Measurements from ENCODE around the gene KIF22.
"Not testable (repeated sequence)": the region's sequence is repeated elsewhere in the genome, so short reads cannot be mapped to it uniquely, and the experiment has no call there.

The KIF22 gene

DNA sequence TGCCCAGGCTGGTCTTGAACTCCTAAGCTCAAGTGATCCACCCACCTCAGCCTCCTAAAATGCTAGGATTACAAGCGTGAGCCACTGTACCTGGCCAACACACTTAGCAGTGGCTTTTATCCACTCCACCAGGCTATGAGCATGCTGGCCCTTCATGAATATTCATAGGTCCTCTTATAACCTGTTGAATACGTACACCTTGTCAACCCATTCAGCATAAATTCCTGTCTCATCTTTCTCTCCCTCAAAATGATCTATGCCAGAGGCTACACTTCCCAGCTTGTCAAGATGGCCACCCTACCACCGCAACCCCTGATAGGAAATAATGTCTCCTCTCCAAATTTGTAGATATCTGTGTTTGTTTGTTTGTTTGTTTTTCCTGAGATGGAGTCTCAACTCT, 23.5 kb upstream of the KIF22 start:
- FAIRE-seq = no peak

GRCh38 chr16:29769507-29769906, 21.0 kb upstream of the KIF22 start:
- FAIRE-seq = no peak

DNA sequence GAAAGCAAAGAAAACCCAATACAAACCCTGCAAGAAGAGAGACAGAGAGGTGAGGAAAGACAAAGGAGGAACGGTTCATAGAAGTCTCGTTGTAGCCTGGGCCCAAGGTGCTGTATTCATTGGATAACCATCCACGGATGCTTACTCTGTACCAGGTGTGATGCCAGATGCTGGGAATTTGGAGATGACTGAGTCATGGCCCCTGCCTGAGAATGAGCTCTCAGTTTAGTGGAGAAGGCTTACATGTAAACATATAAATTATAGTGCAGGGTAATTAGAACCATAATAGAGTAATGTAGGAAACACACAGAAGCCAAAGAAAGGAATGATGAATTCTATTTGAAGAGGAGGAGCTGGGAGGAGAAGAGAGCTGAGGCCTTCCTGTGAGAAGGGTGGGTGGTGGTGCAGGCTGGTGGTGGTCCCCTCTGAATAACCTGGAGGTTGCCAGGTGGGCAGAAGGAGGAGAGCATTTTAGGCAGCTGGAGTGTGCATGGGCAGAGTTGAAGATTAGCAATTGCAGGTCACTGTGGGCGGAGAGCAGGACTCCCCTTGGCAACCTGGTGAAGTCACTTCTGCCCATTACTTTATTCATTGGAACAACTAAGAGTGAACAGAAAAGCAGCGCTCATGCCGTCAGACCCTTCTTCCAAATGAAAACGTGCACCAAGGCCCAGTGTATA, 20.2 kb upstream of the KIF22 start:
- no peak for FAIRE-seq

- not testable (repeated sequence) for FAIRE-seq
These were observed 18.2 kb upstream of the KIF22 start for GRCh38 chr16:29772330-29772729.

- FAIRE-seq = no peak
These were observed 15.8 kb upstream of the KIF22 start for GRCh38 chr16:29774730-29775129.

DNA sequence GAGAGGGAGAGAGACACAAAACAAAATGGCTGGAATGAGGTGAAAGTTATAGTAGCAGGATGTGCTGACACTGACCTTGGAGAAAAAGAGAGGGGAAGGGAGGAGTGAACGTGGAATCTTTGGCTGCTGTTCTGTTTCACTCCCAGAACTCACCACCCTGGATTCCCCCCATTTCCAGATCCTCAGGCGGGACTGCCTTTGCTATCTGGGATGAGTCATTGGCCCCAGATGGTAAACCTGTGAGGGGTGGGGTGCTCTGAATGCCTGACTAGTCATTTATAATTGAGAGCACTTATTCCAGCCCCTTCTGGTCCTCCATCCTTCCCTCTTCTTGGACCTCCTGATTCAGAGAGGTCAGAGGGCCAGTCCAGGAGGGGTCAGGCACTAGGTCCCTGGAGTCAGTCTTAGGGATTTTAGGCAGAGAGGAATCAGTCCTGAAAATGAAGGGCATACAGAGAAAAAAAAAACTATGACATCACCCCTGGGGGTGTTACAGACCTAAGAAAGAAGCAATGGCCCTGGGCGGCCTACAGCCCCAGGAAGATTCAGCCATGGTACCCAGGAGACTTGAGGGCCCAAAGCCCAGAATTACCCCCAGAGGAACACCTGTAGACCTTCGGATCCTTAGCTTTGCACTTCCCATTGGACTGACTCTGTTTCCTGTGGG, 14.7 kb upstream of the KIF22 start:
- FAIRE-seq = no peak

GRCh38 chr16:29777576-29778350, 12.8 kb upstream of the KIF22 start, which contains the start of gene ZG16:
ZG16 (plus strand) TSS chr16:29778256; CDS start chr16:29779267, 1,011 bp downstream.
- FAIRE-seq = no peak

DNA sequence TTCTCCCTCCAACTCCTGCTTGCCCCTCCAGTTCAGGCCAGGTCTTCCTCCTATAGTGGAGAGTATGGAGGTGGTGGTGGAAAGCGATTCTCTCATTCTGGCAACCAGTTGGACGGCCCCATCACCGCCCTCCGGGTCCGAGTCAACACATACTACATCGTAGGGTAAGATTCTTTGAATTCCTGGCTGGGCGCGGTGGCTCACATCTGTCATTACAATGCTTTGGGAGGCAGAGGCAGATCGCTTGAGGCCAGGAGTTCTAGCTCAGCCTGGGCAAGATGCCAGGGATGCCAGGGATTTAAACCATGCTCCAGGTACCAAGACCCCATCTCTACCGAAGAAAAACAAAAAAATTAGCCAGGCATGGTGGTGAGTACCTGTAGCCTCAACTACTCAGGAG, 11.1 kb upstream of the KIF22 start:
- FAIRE-seq = no peak

DNA sequence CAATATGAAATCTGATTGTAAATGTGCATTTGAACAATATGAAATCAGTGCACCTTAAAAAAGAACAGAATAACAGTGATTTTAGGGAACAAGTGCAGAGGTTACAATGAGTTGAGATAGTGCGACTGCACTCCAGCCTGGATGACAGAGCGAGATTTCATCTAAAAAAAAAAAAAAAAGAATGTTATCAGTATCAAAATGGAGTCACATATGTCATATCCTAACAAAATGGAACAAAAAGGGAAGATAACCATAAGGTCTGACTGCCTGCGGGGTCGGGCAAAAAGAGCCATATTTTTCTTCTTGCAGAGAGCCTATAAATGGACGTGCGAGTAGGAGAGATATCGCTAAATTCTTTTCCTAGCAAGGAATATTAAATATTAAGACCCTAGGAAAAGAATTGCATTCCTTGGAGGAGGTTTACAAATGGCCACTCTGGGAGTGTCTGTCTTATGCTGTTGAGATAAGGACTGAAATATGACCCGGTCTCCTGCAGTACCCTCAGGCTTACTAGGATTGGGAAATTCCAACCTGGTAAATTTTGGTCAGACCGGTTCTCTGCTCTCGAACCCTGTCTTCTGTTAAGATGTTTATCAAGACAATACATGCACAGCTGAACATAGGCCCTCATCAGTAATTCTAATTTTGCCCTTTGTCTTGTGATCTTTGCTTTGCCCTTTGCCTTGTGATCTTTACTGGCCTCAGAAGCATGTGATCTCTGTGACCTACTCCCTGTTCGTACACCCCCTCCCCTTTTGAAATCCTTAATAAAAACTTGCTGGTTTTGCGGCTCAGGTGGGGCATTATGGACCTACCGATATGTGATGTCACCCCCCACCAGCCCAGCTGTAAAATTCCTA, 7.2 kb upstream of the KIF22 start:
- not testable (repeated sequence) for FAIRE-seq

DNA sequence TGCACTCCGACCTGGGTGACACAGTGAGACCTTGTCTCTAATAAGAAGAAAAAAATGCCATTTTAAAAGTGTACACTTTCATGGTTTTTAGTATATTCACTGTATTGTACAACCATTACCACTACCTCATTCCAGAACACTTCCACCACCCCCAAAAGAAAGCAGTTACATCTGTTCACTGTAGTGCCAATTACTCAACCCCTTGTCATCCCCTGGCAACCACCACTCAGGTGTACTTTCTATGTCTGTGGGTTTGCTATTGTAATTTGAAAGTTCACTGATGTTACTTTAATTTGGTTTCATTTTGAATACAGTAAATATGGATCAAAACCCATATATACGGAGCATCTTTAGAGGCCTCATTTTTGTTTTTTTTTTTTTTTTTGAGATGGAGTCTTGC, 6.4 kb upstream of the KIF22 start:
- no peak for FAIRE-seq

GRCh38 chr16:29784901-29785500, 5.5 kb upstream of the KIF22 start:
- FAIRE-seq = no peak

DNA sequence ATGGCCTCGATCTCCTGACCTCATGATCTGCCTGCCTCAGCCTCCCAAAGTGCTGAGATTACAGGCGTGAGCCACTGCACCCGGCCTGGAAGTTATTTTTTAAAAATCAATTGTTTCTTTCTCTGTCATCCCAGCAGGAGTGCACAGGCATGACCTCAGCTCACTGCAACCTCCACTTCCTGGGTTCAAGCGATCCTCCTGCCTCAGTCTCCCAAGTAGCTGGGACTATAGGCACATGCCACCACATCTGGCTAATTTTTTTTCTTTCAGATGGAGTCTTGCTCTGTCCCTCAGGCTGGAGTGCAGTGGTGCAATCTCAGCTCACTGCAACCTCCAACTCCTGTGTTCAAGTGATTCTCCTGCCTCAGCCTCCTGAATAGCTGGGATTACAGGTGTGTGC, 3.4 kb upstream of the KIF22 start:
- not testable (repeated sequence) for FAIRE-seq

- FAIRE-seq = no peak
These were observed 772 bp upstream of the KIF22 start for GRCh38 chr16:29789775-29790182.

- FAIRE-seq = no peak
These were observed 646 bp downstream of the KIF22 start for GRCh38 chr16:29790949-29791844.

DNA sequence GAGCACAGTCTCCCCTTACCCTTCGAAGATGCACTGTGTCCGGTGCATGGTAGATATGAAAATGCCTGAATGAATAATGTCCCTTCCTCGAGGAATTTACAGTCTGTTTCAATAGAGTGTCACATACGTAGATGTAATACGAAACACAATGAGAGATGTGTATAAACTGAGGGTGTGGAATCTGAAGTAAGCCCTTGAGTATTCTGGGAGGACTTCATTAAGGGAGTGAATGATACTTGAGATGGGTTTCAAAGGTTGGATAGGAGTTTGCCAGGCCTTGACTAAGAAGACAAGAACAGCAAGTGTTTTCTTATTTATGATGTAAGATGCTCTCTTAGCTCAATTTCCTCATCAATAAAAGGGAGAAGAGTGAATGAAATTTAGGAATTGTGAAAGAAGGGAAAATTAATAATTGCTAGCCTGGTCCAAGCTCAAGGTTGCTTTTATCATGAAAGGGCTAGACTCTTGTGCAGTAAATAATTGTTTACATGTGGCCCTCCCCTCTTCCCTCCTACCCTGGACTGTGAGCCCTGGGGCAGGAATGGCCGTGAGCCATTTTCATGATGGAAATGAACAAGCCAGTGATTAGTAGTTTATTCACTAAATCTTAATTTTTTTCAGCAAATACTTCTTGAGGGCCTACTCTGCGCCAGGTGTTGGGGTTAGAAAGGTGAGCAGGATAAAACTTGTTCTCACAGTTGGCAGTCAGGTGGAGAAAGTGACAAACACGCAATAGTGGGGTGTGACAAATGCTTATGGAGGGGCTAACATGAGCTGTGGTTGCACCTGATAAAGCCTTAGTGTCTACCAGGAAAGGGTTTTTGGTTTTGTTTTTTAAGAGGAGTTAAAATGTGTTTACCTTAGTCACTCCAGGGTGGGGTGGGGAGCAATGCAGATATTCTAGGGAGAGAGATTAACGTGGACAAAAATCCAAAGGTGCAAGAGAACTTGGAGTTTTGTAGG, 1.6 kb downstream of the KIF22 start:
- FAIRE-seq = no peak

DNA sequence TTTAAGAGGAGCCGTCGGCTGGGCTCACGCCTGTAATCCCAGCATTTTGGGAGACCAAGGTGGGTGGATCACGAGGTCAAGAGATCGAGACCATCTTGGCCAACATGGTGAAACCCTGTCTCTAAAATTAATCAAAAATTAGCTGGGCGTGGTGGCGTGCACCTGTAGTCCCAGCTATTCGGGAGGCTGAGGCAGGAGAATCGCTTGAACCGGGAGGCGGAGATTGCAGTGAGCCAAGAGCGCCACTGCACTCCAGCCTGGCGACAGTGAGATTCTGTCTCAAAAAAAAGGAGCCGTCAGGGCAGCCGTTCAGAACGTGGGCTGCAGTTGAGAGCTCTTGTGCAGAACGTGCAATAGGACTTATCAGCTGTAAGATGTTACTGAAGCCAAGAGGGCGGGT, 2.6 kb downstream of the KIF22 start:
- not testable (repeated sequence) for FAIRE-seq

DNA sequence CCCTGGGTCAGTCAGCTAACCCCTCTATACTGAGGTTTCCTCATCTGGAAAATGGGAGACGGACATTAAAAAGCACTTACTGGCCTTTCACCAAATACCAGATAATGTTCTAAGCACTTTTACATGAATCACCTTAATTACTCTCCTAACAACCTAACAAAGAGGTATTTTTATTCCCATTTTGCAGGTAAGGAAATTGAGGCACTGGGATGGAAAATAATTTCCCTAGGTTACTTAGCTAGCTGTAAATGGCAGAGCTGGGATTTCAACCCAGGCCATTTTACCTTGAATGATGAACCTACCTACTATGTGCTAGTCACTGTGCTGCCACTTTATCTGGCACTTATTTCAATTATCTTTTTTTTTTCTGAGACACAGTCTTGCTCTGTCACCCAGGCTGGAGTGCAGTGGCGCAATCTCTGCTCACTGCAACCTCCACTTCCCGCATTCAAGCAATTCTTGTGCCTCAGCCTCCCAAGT, 3.7 kb downstream of the KIF22 start:
- no peak for FAIRE-seq

DNA sequence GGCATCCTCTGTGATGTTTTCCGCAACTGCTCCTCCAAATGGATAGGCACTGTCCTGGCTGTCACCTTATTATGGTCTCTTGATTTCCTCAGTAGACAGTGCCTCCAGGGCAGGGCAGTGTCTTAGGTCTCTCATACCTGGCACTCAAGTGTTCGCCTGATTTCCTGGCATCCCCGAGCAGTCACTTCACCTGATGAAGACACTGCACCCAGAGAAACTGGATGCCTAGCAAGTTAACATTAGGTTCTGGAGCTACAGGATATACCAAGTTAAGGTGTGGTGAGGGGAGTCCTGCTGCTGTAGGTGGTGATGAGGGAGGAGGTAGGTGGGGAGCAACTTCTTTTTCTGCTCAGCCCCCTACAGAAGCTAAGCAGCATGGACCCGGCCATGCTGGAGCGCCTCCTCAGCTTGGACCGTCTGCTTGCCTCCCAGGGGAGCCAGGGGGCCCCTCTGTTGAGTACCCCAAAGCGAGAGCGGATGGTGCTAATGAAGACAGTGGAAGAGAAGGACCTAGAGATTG, 11.9 kb downstream of the KIF22 start:
- no peak for FAIRE-seq

DNA sequence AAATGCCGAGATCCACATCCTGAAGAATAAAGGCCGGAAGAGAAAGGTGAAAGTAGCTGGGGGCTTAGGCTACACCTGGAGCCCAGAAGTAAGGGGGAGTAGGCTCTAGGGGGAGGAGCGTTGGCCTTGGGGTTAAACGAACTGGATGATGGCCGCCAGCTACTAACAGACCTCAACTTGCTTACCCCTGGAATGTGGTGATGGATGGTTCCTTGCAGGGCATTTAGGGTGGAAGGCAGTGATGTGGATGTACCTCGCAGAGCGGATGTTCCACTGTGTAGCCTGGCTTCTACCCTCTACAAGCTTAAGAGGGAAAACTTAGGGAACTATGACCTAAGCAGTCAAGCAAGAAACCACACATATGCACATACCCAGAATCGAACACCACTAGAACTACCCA, 13.5 kb downstream of the KIF22 start:
- FAIRE-seq = no peak
